ENCODE measurements around the gene AKNA.

AKNA gene

GRCh38 chr9:114314881-114315722, 72.7 kb downstream of the AKNA start:
- no peak for DNase-seq

GRCh38 chr9:114314256-114314867, 73.4 kb downstream of the AKNA start:
- no peak for DNase-seq

- no peak for DNase-seq
Observed at GRCh38 chr9:114313186-114313585, 74.6 kb downstream of the AKNA start.

- DNase-seq, result no peak
Observed at GRCh38 chr9:114312513-114312875, 75.3 kb downstream of the AKNA start.

- no peak for DNase-seq
Observed at GRCh38 chr9:114311571-114312512, 75.9 kb downstream of the AKNA start.

GRCh38 chr9:114310471-114311450, 77.0 kb downstream of the AKNA start:
- no peak for DNase-seq

- no peak for DNase-seq
Observed at GRCh38 chr9:114309096-114309495, 78.7 kb downstream of the AKNA start.

GRCh38 chr9:114308361-114308950, 79.3 kb downstream of the AKNA start:
- no peak for DNase-seq

GRCh38 chr9:114307899-114308267, 79.9 kb downstream of the AKNA start:
- DNase-seq, result no peak

- no peak for DNase-seq
Observed at GRCh38 chr9:114304416-114305188, 83.2 kb downstream of the AKNA start.

GRCh38 chr9:114303977-114304376, 83.8 kb downstream of the AKNA start:
- no peak for DNase-seq

- no peak for DNase-seq
Observed at GRCh38 chr9:114303571-114303970, 84.2 kb downstream of the AKNA start.

GRCh38 chr9:114302727-114303126, 85.1 kb downstream of the AKNA start:
- DNase-seq, result no peak

GRCh38 chr9:114301798-114302565, 85.8 kb downstream of the AKNA start:
- DNase-seq, result no peak

- no peak for DNase-seq
Observed at GRCh38 chr9:114300846-114301797, 86.7 kb downstream of the AKNA start.

- DNase-seq, result no peak
Observed at GRCh38 chr9:114300153-114300845, 87.5 kb downstream of the AKNA start.

- no peak for DNase-seq
Observed at GRCh38 chr9:114299286-114300152, 88.3 kb downstream of the AKNA start.

Data from NCI-H510A (cell line).